Keratinocyte (primary cell): ENCODE data around the gene DKK3. TPM values are rescaled to one million over a fixed set of nuclear protein-coding genes. Genes with fewer than 3 reads are reported as not detected.

Source experiments
- DNase-seq: peaks from one replicate; pipeline ENCODE4 v3.0.0-alpha.2; 2011; ENCODE audit warnings: low read depth, missing footprints, low spot score
- FAIRE-seq: peaks from 2 replicates; lab custom pipeline; 2011; peaks lifted over from hg19 to GRCh38; lab: Jason Lieb, UNC
- H2AFZ ChIP-seq: 2 replicates; pipeline ENCODE4 v1.6.0; 2012; ENCODE audit warnings: low read length, control low read depth, inconsistent platforms; ENCODE audit not compliant: control insufficient read depth
- H3K27ac ChIP-seq: 2 replicates; pipeline ENCODE4 v1.5.1; 2011; ENCODE audit warnings: low read length; ENCODE audit not compliant: control insufficient read depth, insufficient read depth
- H3K27me3 ChIP-seq: 3 replicates; pipeline ENCODE4 v1.6.0; 2011; ENCODE audit warnings: low read length; ENCODE audit not compliant: control insufficient read depth, insufficient read depth; ENCODE audit errors: extremely low read depth
- H3K36me3 ChIP-seq, 2 experiments: 2 replicates in 1 of 2; 3 replicates in 1 of 2; pipeline ENCODE4 v1.5.1; 2011; ENCODE audit warnings: low read length in 2 of 2, mild to moderate bottlenecking in 1 of 2; ENCODE audit not compliant: control insufficient read depth in 2 of 2, insufficient read depth in 2 of 2; ENCODE audit errors: extremely low read depth in 1 of 2
- H3K4me1 ChIP-seq: 3 replicates; pipeline ENCODE4 v1.5.1; 2011; ENCODE audit warnings: low read length; ENCODE audit not compliant: control insufficient read depth, insufficient read depth; ENCODE audit errors: extremely low read depth
- H3K4me2 ChIP-seq: 3 replicates; pipeline ENCODE4 v1.6.0; 2011; ENCODE audit warnings: low read depth, low read length; ENCODE audit not compliant: control insufficient read depth, insufficient read depth; ENCODE audit errors: extremely low read depth
- H3K4me3 ChIP-seq, 3 experiments: fragments of 200-600 bp in 1 of 3; sonication (generic) in 1 of 3; 2 replicates in 2 of 3; 3 replicates in 1 of 3; pipeline ENCODE4 v1.5.1; 2011 to 2016; ENCODE audit warnings: low read length in 3 of 3, mild to moderate bottlenecking in 3 of 3, control low read depth in 2 of 3, inconsistent platforms in 1 of 3, low read depth in 1 of 3, mixed read lengths in 1 of 3, mixed run types in 1 of 3, moderate library complexity in 1 of 3; ENCODE audit not compliant: control insufficient read depth in 2 of 3, insufficient read depth in 2 of 3; ENCODE audit errors: extremely low read depth in 1 of 3
- H3K79me2 ChIP-seq: 2 replicates; pipeline ENCODE4 v1.6.0; 2012; ENCODE audit warnings: low read length; ENCODE audit not compliant: control insufficient read depth, insufficient read depth
- H3K9ac ChIP-seq: 3 replicates; pipeline ENCODE4 v1.6.0; 2011; ENCODE audit warnings: low read length; ENCODE audit not compliant: control insufficient read depth, insufficient read depth; ENCODE audit errors: extremely low read depth
- H3K9me1 ChIP-seq: 3 replicates; pipeline ENCODE4 v1.6.0; 2011; ENCODE audit warnings: low read length; ENCODE audit not compliant: control insufficient read depth, insufficient read depth; ENCODE audit errors: extremely low read depth
- H3K9me3 ChIP-seq: 2 replicates; pipeline ENCODE4 v1.5.1; 2012; ENCODE audit warnings: low read depth, low read length; ENCODE audit not compliant: control insufficient read depth
- H4K20me1 ChIP-seq: 3 replicates; pipeline ENCODE4 v1.6.0; 2011; ENCODE audit warnings: low read length; ENCODE audit not compliant: control insufficient read depth, insufficient read depth; ENCODE audit errors: extremely low read depth
- EZH2 ChIP-seq: IDR thresholded peaks from one replicate; pipeline ENCODE4 v1.6.1; 2012; ENCODE audit warnings: inconsistent platforms, mild to moderate bottlenecking, low read length, moderate library complexity
- dilution Hi-C: fragments of 300-500 bp; cut with MboI; formaldehyde crosslinking; loops from one replicate; pipeline ENCODE4 v1.7.0; 2020; ENCODE audit warnings: low sequenced_read_pairs; ENCODE audit not compliant: extremely low pct_ligation_motif_present
- polyA plus RNA-seq, 5 experiments: library from polyadenylated mRNA; depleted of rRNA in 3 of 5; stranded (reverse) in 3 of 5; stranded (forward) in 1 of 5; unstranded in 1 of 5; fragments of >200 nt; gene quantifications; 1 replicate in 1 of 5; 2 replicates in 3 of 5; 3 replicates in 1 of 5; pipeline versions ENCODE4 v1.2.1 to v1.2.3, GENCODE V29; 2011 to 2012; ENCODE audit warnings: missing spikeins in 2 of 5, low read depth in 1 of 5, low replicate concordance in 1 of 5
- TF ChIP-seq, protein P1 (sequence below), 3 experiments: IDR thresholded peaks in 1 of 3; conservative IDR thresholded peaks in 1 of 3; optimal IDR thresholded peaks in 1 of 3; 2 replicates in 2 of 3; 3 replicates in 1 of 3; pipeline versions ENCODE3 to v1.5.1; 2011; ENCODE audit warnings: low read length in 3 of 3, mild to moderate bottlenecking in 3 of 3, moderate library complexity in 2 of 3, control low read depth in 1 of 3, inconsistent platforms in 1 of 3; ENCODE audit not compliant: insufficient read depth in 2 of 3; ENCODE audit errors: extremely low read depth in 1 of 3

The DKK3 gene
- polyA plus RNA-seq, 1 donor (not counting 4 experiments of a cell fraction or from before 2014, with no cell fraction given): 712 TPM

DNA sequence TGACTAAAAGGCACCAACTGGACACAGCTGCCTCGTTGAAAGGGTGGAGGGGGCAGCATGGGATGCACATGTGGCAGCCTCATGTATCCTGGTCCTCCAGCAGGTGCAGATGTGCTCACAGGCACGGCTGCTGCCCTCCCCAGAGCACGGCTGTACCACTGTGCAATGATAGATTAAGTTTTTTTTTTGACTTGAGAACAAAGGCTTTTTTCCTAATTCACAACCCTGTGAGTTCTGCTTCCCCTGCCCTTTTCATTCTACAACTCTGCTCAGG, 11.4 kb downstream of the DKK3 start:
- H3K4me1 ChIP-seq: peaks cover 71% of the 10 kb centered on the region
- peaks cover 22% of the 10 kb centered on the region for H3K79me2 ChIP-seq
- peak overlapping the region; percentile 51 for H3K9ac ChIP-seq
- H4K20me1 ChIP-seq: no peaks in the 10 kb centered on the region
- H3K27ac ChIP-seq: peak overlapping the region; percentile 77
- no peak overlapping the region for H2AFZ ChIP-seq
- no peaks in the 10 kb centered on the region for H3K27me3 ChIP-seq
- peaks cover 2% of the 10 kb centered on the region for H3K9me1 ChIP-seq
- no peak for FAIRE-seq
- dilution Hi-C loops: no loop called here
- H3K36me3 ChIP-seq: peaks cover 7 to 45% of the 10 kb centered on the region in 2 experiments
- peak overlapping the region in 1 of 3 experiments; percentile 32 for H3K4me3 ChIP-seq
- DNase-seq: no peak
- H3K9me3 ChIP-seq: no peaks in the 10 kb centered on the region
- TF ChIP-seq, protein P1, sequence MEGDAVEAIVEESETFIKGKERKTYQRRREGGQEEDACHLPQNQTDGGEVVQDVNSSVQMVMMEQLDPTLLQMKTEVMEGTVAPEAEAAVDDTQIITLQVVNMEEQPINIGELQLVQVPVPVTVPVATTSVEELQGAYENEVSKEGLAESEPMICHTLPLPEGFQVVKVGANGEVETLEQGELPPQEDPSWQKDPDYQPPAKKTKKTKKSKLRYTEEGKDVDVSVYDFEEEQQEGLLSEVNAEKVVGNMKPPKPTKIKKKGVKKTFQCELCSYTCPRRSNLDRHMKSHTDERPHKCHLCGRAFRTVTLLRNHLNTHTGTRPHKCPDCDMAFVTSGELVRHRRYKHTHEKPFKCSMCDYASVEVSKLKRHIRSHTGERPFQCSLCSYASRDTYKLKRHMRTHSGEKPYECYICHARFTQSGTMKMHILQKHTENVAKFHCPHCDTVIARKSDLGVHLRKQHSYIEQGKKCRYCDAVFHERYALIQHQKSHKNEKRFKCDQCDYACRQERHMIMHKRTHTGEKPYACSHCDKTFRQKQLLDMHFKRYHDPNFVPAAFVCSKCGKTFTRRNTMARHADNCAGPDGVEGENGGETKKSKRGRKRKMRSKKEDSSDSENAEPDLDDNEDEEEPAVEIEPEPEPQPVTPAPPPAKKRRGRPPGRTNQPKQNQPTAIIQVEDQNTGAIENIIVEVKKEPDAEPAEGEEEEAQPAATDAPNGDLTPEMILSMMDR (optimal IDR thresholded peaks at IDR 0.05 in 1 of 3, IDR thresholded peaks at IDR 0.05 in 1 of 3, conservative IDR thresholded peaks at IDR 0.05 in 1 of 3; ENCODE audit: extremely low read depth in 1 of 3, insufficient read depth in 2 of 3, low read length in 3 of 3): no peak
- no peak for TF ChIP-seq EZH2
- peak overlapping the region; percentile 81 for H3K4me2 ChIP-seq

GRCh38 chr11:11996321-11997048, 11.9 kb downstream of the DKK3 start:
- DNase-seq (no peak), FAIRE-seq (peak; percentile 83)
- Histone ChIP-seq H3K4me3 (peak overlapping the region in 1 of 3 experiments; percentile 29), H3K27ac (peak overlapping the region; percentile 77), H3K4me2 (peak overlapping the region; percentile 81), H2AFZ (no peak overlapping the region), H3K36me3 (peaks cover 7 to 43% of the 10 kb centered on the region in 2 experiments), H3K27me3 (no peaks in the 10 kb centered on the region), H3K9ac (peak overlapping the region; percentile 51), H3K9me1 (peaks cover 2% of the 10 kb centered on the region), H3K9me3 (no peaks in the 10 kb centered on the region), H3K4me1 (peaks cover 75% of the 10 kb centered on the region), H3K79me2 (peaks cover 23% of the 10 kb centered on the region), H4K20me1 (no peaks in the 10 kb centered on the region)
- no peak for TF ChIP-seq EZH2
- TF ChIP-seq, protein P1 (optimal IDR thresholded peaks at IDR 0.05 in 1 of 3, IDR thresholded peaks at IDR 0.05 in 1 of 3, conservative IDR thresholded peaks at IDR 0.05 in 1 of 3; ENCODE audit: extremely low read depth in 1 of 3, insufficient read depth in 2 of 3, low read length in 3 of 3): no peak
- dilution Hi-C loops: no loop called here
